Activated CD4-positive, CD25-positive, alpha-beta regulatory T cell treated with anti-CD3 and anti-CD28 coated beads, Interleukin-2, amount 50 U/mL, for 72 hours (primary cell): ENCODE measurements around the gene DBF4.
A peak's percentile ranks its signal among the peaks of the same experiment; 100 is the strongest.
"Not testable (repeated sequence)": the region's sequence is repeated elsewhere in the genome, so short reads cannot be mapped to it uniquely, and the experiment has no call there.

Source experiments
- DNase-seq: peaks from one replicate; pipeline ENCODE4 v3.0.0; 2021

DBF4 gene

GRCh38 chr7:87885018-87885417 is 8.7 kb downstream of the DBF4 start:
- DNase-seq, result no peak

DNA sequence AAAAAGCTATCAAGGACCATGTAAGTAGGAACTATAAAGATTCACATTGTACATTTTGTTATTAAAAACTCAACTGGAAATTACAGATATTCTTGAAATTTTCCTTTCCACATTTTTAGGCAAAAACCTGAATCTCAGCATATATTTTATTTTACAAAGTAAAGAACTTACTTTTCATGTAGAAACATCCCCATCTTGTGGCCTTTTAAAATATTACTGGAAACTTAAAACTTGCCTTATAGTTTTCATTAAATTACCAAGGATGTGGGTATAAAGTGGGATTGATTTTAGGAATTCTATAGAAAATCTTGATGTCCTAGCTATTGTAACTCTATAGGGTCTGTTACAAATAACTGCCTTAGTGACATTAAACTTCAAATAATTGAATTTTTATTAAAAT is 10.6 kb downstream of the DBF4 start:
- no peak for DNase-seq

- DNase-seq, result no peak
Observed at GRCh38 chr7:87895363-87895762, 19.1 kb downstream of the DBF4 start.

DNA sequence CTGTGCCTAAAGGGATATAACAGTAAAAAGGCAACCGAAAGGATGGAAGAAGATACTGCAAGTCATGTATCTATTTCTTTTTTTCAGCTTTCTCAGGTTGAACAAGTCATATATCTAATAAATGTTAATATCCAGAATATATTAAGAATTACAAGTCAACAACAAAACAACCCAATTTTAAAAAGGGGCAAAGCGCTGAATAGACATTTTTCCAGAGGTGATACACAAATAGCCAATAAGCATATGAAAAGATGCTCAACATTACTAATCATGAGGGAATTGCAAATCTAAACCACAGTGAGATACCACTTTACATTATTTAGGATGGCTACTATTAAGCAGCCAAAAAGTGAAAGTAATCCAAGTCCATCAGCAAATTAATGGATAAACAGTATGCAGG is 23.0 kb downstream of the DBF4 start:
- no peak for DNase-seq

DNA sequence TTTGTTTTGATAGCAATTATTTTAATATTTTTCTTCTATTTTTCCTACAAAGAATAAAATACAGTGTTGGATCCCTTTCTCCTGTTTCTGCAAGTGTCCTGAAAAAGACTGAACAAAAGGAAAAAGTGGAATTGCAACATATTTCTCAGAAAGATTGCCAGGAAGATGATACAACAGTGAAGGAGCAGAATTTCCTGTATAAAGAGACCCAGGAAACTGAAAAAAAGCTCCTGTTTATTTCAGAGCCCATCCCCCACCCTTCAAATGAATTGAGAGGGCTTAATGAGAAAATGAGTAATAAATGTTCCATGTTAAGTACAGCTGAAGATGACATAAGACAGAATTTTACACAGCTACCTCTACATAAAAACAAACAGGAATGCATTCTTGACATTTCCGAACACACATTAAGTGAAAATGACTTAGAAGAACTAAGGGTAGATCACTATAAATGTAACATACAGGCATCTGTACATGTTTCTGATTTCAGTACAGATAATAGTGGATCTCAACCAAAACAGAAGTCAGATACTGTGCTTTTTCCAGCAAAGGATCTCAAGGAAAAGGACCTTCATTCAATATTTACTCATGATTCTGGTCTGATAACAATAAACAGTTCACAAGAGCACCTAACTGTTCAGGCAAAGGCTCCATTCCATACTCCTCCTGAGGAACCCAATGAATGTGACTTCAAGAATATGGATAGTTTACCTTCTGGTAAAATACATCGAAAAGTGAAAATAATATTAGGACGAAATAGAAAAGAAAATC is 31.0 kb downstream of the DBF4 start:
- DNase-seq, result not testable (repeated sequence)

- not testable (repeated sequence) for DNase-seq
Observed at GRCh38 chr7:87908814-87909213, 32.5 kb downstream of the DBF4 start.

GRCh38 chr7:87912121-87912520 is 35.8 kb downstream of the DBF4 start:
- no peak for DNase-seq

GRCh38 chr7:87918740-87919139 is 42.4 kb downstream of the DBF4 start:
- no peak for DNase-seq

- no peak for DNase-seq
Observed at GRCh38 chr7:87919875-87920274, 43.6 kb downstream of the DBF4 start.

DNA sequence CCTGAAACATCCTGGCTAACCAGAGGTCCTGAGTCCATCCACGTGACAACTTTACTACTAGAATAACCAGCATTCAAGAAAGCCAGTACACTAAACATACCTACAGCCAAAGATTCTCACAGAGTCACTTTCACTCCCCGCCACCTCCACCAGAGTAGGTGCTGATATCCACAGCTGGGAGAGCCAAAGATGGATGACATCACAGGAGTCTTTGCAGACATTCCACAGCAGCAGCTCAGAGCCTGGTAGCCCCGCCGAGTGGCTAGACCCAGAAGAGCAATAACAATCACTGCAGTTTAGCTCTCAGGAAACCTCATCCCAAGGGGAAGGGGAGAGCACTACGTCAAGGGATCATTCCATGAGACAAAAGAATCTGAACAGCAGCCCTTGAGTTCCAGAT is 44.3 kb downstream of the DBF4 start:
- no peak for DNase-seq

- not testable (repeated sequence) for DNase-seq
Observed at GRCh38 chr7:87922759-87923395, 46.6 kb downstream of the DBF4 start.

DNA sequence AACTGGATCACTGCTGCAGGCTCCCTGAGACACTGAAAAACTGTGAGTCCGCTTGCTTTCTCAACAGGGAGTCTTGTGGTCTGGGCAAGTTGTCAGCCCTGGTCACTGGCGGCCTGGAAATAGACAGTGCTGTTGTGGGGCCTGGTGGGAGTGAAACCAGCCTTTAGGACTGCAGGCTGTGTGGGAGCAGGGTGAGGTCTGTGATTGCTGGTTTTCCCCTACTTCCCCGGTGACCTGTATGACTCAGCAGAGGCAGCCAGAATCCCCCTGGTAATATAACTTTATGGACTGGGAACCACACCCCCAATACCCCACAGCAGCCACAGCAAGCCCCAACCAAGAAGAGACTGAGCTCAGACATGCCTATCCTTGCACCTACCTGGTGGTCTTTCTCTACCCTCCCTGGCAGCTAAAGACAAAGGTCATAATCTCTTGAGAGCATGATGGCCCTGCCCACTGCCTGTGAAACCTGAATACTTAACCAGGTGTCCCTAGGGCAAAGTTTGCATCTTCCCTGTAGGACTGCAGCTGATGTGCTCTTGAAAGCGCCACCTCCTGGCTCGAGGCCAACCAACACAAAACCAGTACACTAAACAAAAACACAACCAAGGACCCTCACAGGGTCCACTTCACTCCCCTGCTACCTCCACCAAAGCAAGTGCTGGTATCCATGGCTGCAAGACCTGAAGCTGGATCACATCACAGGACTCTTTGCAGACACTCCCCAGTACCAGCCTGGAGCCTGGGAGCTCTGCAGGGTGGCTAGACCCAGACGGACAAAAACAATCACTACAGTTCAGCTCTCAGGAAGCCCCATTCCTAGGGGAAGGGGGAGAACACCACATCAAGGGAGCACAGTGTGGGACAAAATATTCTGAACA is 50.5 kb downstream of the DBF4 start:
- DNase-seq, result no peak

DNA sequence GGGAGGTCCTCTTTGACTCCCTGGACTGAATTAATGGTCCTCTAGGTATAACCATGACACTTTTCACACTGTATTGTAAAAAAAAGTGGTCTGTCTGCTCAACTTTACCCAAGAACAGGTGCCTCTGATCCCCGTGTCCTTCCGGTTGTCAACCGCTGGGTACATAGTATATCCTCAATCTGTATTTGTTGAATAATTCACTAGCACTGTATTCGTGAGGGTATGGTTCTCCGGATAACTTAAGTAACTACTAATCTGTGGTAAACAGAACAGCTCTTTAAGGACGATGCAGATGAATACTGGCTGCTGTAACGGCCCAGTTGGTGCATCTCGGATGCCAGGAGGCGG is 57.3 kb downstream of the DBF4 start:
- no peak for DNase-seq

GRCh38 chr7:87933953-87934698 is 57.8 kb downstream of the DBF4 start, which contains the start of gene ADAM22:
TSS of gene ADAM22 (plus strand) at chr7:87934251. CDS start at chr7:87934466, 215 bp downstream.
- DNase-seq, result peak; percentile 46

GRCh38 chr7:87934699-87935383 is 58.5 kb downstream of the DBF4 start:
- DNase-seq, result no peak

DNA sequence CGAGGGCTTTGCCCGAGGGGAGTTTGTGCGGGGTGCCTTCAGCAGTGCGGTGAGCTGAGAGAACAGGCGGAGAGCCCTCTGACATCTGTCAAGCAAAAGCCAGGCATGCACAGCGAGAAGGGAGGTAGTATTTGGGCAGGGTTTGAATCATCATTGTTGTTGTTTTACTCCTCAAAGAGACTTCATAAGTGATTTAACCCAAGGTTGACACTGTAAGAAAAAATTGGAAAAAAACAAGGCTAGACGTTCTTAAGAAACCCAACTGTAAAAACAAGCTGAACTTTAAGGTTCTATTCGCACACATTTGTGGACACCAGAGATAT is 59.1 kb downstream of the DBF4 start:
- no peak for DNase-seq

DNA sequence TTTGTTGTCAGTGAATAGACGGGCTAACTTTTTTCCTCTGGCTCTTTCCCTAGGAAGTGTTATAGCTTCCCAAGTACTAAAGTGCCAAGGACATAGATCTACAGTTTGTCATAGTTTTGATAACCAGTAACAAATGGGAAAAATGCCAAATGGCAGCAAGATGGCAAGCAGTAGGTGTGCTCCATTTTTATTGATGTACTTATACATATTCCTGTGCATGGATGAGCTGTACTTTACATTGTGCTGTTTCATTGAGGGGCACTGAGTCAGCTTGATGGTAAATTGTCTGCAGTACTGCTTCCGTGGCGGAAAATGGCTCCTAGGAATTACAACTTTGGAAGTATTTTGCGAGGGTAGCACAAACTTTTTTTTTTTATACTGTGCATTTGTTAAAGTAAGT is 64.8 kb downstream of the DBF4 start:
- DNase-seq, result no peak

DNA sequence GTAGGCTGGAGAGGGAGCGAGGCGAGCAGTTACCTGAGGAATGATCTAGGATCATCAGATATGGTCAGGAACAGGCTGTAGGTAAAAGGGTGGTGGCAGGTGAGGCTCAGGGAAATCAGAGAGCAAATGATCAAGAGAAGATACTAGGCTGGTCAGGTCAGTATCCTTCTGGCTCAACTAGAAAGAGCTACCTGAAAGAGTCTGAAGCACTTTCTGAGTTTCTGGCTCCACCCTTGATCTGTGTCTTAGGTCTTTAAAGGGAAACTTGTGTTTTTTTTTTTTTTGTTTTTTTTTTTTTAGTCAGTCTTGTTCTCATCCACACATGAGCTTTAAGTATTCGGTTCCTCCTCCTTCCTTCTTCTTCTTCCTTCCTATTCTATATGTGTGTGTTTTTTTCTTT is 68.3 kb downstream of the DBF4 start:
- DNase-seq, result no peak

DNA sequence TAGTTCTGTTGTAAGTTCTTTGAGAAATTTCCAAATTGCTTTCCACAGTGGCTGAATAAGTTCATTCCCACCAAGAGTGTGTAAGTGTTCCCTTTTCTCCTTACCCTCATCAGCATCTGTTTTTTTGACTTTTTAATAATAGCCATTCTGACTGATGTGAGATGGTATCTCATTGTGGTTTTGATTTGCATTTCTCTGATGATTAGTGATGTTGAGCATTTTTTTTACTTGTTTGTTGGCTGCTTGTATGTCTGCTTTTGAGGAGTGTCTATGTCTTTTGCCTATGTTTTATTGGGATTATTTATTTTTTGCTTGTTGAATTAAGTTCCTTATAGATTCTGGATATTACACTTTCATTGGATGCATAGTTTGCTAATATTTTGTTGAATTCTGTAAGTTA is 69.6 kb downstream of the DBF4 start:
- DNase-seq, result not testable (repeated sequence)

DNA sequence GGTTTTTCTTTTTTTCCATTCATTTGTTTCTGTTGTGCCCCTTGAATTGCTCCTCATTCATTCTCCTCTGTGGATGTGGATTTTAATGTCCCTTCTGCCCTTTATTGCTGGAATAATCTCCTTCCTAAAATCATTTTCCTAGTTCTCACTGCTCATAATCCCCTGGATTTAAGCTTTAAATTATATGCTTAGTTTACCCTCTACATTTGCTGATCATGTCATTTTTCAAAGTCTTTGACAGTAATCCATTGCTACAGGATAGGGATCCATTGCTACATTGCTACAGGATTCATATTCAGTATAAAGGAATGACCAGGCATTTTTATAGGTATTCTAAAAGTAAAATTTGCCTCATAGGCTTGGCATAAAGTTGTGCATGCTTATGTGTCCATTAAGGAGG is 72.1 kb downstream of the DBF4 start:
- no peak for DNase-seq
